HG02884 (cell line): Measurements from ENCODE around the gene CCDC186.

Experiments used
- ATAC-seq: cut with Tn5 transposase; IDR thresholded peaks from one replicate; pipeline ENCODE4 v1.9.1; 2021; ENCODE audit warnings: mild to moderate bottlenecking, moderate library complexity; ENCODE audit not compliant: unreplicated experiment

Gene CCDC186

GRCh38 chr10:114073395-114074186 is 100.4 kb downstream of the CCDC186 start:
- peak; percentile 59 for ATAC-seq

- no peak for ATAC-seq
These were observed 102.8 kb downstream of the CCDC186 start for GRCh38 chr10:114071178-114071577.
